K562 (cell line): ENCODE results near the gene SKOR1. TPM values are rescaled to one million over a fixed set of nuclear protein-coding genes. Genes with fewer than 3 reads are reported as not detected.

ENCODE experiments used
- ATAC-seq: fragments of 200-7000 bp; cut with Tn5 transposase; 3 replicates; pipeline ENCODE4 v1.9.1; 2020; ENCODE audit warnings: moderate library complexity
- BruUV-seq: library from RNA; stranded (reverse); fragments of 400-500 nt; replicated peaks from 2 replicates; lab custom pipeline; 2021; lab: Mats Ljungman, UMichigan
- CTCF ChIA-PET: fragments of 300-600 bp; formaldehyde crosslinking; extraction: SDS; loops from one replicate; lab custom pipeline; 2021; ENCODE audit warnings: low intra/inter-chr PET ratio; lab: Yijun Ruan, JAX
- POLR2A ChIA-PET: fragments of 300-600, 350-650 bp; sonication (Branson Sonifier 250); formaldehyde crosslinking; extraction: SDS; loops from one replicate; lab custom pipeline; 2021; ENCODE audit warnings: antibody characterized with exemption, inconsistent platforms; lab: Yijun Ruan, JAX
- DNase-seq, 4 experiments: peaks; one replicate each; pipeline versions ENCODE4 v3.0.0 to v3.0.0-alpha.2; 2011 to 2018; ENCODE audit warnings: low spot score in 3 of 4, mixed read lengths in 3 of 4; ENCODE audit errors: extremely low read depth in 1 of 4
- FAIRE-seq: peaks from 2 replicates; lab custom pipeline; 2011; peaks lifted over from hg19 to GRCh38; lab: Jason Lieb, UNC
- H2AFZ ChIP-seq: 2 replicates; pipeline ENCODE4 v1.6.0; 2011; ENCODE audit warnings: low read depth, low read length, control low read depth, inconsistent platforms
- H3K27ac ChIP-seq: fragments of 200-600 bp; 3 replicates; pipeline ENCODE4 v1.8.0; 2011; ENCODE audit warnings: low read depth, mild to moderate bottlenecking, control low read depth, inconsistent platforms, low read length, moderate library complexity, mixed read lengths; ENCODE audit errors: extremely low read depth
- H3K27me3 ChIP-seq, 2 experiments: fragments of 300-600 bp in 1 of 2; 2 replicates in 1 of 2; 3 replicates in 1 of 2; pipeline versions ENCODE4 v1.6.0 to v1.8.0; 2011; ENCODE audit warnings: inconsistent platforms in 2 of 2, low read length in 2 of 2, mild to moderate bottlenecking in 1 of 2, mixed read lengths in 1 of 2, moderate library complexity in 1 of 2; ENCODE audit not compliant: control insufficient read depth in 2 of 2, insufficient read depth in 2 of 2
- H3K36me3 ChIP-seq: fragments of 300-600 bp; 3 replicates; pipeline ENCODE4 v1.8.0; 2011; ENCODE audit warnings: mild to moderate bottlenecking, low read length, inconsistent platforms; ENCODE audit not compliant: control insufficient read depth, insufficient read depth
- H3K4me1 ChIP-seq, 2 experiments: fragments of 200-600 bp in 1 of 2; replicated peaks in 1 of 2; 2 replicates in 1 of 2; 3 replicates in 1 of 2; pipeline versions ENCODE4 v1.5.1 to v1.8.0; 2011; ENCODE audit warnings: inconsistent platforms in 2 of 2, low read length in 2 of 2, mild to moderate bottlenecking in 1 of 2, mixed read lengths in 1 of 2, moderate library complexity in 1 of 2; ENCODE audit not compliant: control insufficient read depth in 2 of 2, insufficient read depth in 2 of 2
- H3K4me2 ChIP-seq: 2 replicates; pipeline ENCODE4 v1.6.1; 2011; ENCODE audit warnings: low read length, control low read depth, inconsistent platforms, mixed read lengths; ENCODE audit not compliant: insufficient read depth
- H3K4me3 ChIP-seq: fragments of 200-600 bp; sonication (generic), shearing (Covaris generic); 2 replicates; pipeline ENCODE4 v1.5.1; 2016; ENCODE audit warnings: control low read depth, inconsistent platforms
- H3K79me2 ChIP-seq: fragments of 200-600 bp; 3 replicates; pipeline ENCODE4 v1.8.0; 2011; ENCODE audit warnings: low read length, inconsistent platforms; ENCODE audit not compliant: control insufficient read depth, insufficient read depth
- H3K9ac ChIP-seq, 2 experiments: 2 replicates each; pipeline versions ENCODE4 v1.6.0 to v1.6.1; 2011; ENCODE audit warnings: low read depth in 2 of 2, low read length in 2 of 2, control low read depth in 1 of 2, inconsistent platforms in 1 of 2, mild to moderate bottlenecking in 1 of 2, mixed read lengths in 1 of 2; ENCODE audit not compliant: insufficient read depth in 1 of 2
- H3K9me1 ChIP-seq: one replicate; pipeline ENCODE4 v1.6.0; 2011; ENCODE audit warnings: inconsistent platforms, mild to moderate bottlenecking, low read length, moderate library complexity; ENCODE audit not compliant: control insufficient read depth, insufficient read depth
- H3K9me3 ChIP-seq: replicated peaks from 2 replicates; pipeline ENCODE4 v1.5.1; 2011; ENCODE audit warnings: low read depth, low read length, inconsistent platforms; ENCODE audit not compliant: control insufficient read depth, insufficient read depth
- H4K20me1 ChIP-seq: replicated peaks from 2 replicates; pipeline ENCODE4 v1.6.1; 2011; ENCODE audit warnings: low read length, inconsistent platforms, mixed read lengths; ENCODE audit not compliant: control insufficient read depth, insufficient read depth
- NBN ChIP-seq: fragments of 450-650 bp; IDR thresholded peaks from 2 replicates; pipeline ENCODE4 v1.6.1; 2016; ENCODE audit warnings: low read depth, mild to moderate bottlenecking
- PML ChIP-seq: IDR thresholded peaks from 2 replicates; pipeline ENCODE4 v1.6.1; 2012; ENCODE audit warnings: low read length, inconsistent platforms
- WGBS: fragments of 100-300 bp; shearing (Covaris generic); methylation state at CpG from one replicate; pipeline ENCODE4 v1.1.6; 2016; ENCODE audit warnings: low coverage, mixed read lengths; ENCODE audit not compliant: insufficient coverage; ENCODE audit errors: missing lambda C conversion rate; 5-methylcytosine and 5-hydroxymethylcytosine counted together
- in situ Hi-C: fragments of 300-500 bp; cut with MboI; formaldehyde crosslinking; loops from 4 replicates; pipeline ENCODE4 v1.15.0; 2018; ENCODE audit warnings: inconsistent platforms, mixed read lengths
- intact Hi-C: fragments of 100-400 bp; cut with micrococcal nuclease; formaldehyde crosslinking; loops from 2 replicates; pipeline ENCODE4 v1.14.2; 2022
- polyA plus RNA-seq, 8 experiments: library from polyadenylated mRNA; depleted of rRNA in 4 of 8; stranded (reverse) in 5 of 8; unstranded in 3 of 8; fragments of >200 nt; fragmentation: Nextera tagmentation in 2 of 8; fragmentation: Illumina TruSeq in 1 of 8; extraction: Ambion mirVana in 2 of 8; extraction: Trizol in 1 of 8; gene quantifications; 2 replicates each; pipeline versions ENCODE4 v1.2.1 to v1.2.3, GENCODE V29; 2011 to 2014; ENCODE audit warnings: inconsistent platforms in 1 of 8, missing spikeins in 1 of 8
- total RNA-seq, 7 experiments: library from RNA; depleted of rRNA in 6 of 7; stranded (reverse); fragments of >200 nt in 6 of 7; fragmentation: Illumina TruSeq in 2 of 7; extraction: Trizol in 2 of 7; gene quantifications; 2 replicates each; pipeline versions ENCODE4 v1.2.1 to v1.2.3, GENCODE V29; 2011 to 2021; ENCODE audit warnings: low replicate concordance in 1 of 7
- TF ChIP-seq, protein P1 (sequence below): fragments of 450-650 bp; IDR thresholded peaks from 2 replicates; pipeline ENCODE4 v1.6.1; 2018; ENCODE audit not compliant: partially characterized antibody
- TF ChIP-seq, protein P2 (sequence below): IDR thresholded peaks from 2 replicates; pipeline ENCODE4 v1.6.1; 2014; ENCODE audit warnings: antibody characterized with exemption

SKOR1 gene
- total and polyA plus RNA-seq, 9 of the 15 experiments (the other 6 are each of a cell fraction or from before 2014, with no cell fraction given): 0.04 to 0.41 (median 0.09) TPM; not detected in 3

DNA sequence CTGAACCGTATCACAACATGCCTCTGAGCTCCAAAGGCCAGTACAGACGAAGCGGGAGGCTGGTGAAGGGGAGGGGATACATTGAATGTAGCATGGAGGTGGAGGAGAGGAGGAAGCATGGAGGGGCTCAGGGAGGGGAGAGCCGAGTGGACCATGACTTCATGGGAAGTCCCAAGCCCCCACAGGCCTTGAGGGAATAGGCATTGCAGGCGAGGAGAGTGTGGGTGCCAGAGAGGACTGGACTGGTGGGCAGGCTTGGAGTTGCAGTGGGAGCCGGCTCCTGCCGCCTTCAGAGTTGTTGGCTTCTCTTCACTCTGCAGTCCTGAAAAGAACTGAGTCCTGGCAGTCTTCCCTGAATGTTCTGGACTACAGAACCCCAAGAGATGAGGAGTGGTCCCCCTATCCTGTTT lies 17.8 kb downstream of the SKOR1 start:
- POLR2A ChIA-PET: no interaction called here
- WGBS: 90% methylated on average over 6 of the region's 7 CpGs
- Histone ChIP-seq H3K79me2 (no peaks in the 10 kb centered on the region), H3K27ac (no peak overlapping the region), H3K4me3 (no peak overlapping the region)
- no peak for ATAC-seq
- TF ChIP-seq, protein P1, sequence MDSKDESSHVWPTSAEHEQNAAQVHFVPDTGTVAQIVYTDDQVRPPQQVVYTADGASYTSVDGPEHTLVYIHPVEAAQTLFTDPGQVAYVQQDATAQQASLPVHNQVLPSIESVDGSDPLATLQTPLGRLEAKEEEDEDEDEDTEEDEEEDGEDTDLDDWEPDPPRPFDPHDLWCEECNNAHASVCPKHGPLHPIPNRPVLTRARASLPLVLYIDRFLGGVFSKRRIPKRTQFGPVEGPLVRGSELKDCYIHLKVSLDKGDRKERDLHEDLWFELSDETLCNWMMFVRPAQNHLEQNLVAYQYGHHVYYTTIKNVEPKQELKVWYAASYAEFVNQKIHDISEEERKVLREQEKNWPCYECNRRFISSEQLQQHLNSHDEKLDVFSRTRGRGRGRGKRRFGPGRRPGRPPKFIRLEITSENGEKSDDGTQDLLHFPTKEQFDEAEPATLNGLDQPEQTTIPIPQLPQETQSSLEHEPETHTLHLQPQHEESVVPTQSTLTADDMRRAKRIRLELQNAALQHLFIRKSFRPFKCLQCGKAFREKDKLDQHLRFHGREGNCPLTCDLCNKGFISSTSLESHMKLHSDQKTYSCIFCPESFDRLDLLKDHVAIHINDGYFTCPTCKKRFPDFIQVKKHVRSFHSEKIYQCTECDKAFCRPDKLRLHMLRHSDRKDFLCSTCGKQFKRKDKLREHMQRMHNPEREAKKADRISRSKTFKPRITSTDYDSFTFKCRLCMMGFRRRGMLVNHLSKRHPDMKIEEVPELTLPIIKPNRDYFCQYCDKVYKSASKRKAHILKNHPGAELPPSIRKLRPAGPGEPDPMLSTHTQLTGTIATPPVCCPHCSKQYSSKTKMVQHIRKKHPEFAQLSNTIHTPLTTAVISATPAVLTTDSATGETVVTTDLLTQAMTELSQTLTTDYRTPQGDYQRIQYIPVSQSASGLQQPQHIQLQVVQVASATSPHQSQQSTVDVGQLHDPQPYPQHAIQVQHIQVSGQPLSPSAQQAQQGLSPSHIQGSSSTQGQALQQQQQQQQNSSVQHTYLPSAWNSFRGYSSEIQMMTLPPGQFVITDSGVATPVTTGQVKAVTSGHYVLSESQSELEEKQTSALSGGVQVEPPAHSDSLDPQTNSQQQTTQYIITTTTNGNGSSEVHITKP: peak; percentile 93
- TF ChIP-seq NBN (no peak), PML (no peak)
- TF ChIP-seq, protein P2, sequence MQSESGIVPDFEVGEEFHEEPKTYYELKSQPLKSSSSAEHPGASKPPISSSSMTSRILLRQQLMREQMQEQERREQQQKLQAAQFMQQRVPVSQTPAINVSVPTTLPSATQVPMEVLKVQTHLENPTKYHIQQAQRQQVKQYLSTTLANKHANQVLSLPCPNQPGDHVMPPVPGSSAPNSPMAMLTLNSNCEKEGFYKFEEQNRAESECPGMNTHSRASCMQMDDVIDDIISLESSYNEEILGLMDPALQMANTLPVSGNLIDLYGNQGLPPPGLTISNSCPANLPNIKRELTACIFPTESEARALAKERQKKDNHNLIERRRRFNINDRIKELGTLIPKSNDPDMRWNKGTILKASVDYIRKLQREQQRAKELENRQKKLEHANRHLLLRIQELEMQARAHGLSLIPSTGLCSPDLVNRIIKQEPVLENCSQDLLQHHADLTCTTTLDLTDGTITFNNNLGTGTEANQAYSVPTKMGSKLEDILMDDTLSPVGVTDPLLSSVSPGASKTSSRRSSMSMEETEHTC: no peak
- TF ChIP-seq, all 486 proteins: peak for 1
- FAIRE-seq: no peak
- CTCF ChIA-PET: no interaction called here
- H3K4me2 ChIP-seq: no peak overlapping the region
- intact Hi-C loops: no loop called here
- DNase-seq: no peak
- no peaks in the 10 kb centered on the region for H4K20me1 ChIP-seq
- H3K4me1 ChIP-seq: peaks cover 22 to 26% of the 10 kb centered on the region in 2 experiments
- peak overlapping the region in 1 of 2 experiments; percentile 73; a peak in 2 of 4 replicates for H3K9ac ChIP-seq
- BruUV-seq: no TSS peak
- peak overlapping the region; percentile 78 for H2AFZ ChIP-seq
- in situ Hi-C loops: no loop called here
- no peaks in the 10 kb centered on the region for H3K27me3 ChIP-seq
- H3K9me3 ChIP-seq: no peaks in the 10 kb centered on the region
- no peaks in the 10 kb centered on the region for H3K36me3 ChIP-seq
- H3K9me1 ChIP-seq: no peaks in the 10 kb centered on the region
